Naive thymus-derived CD4-positive, alpha-beta T cell (primary cell): Measurements from ENCODE around the gene CBX7. TPM values are rescaled to one million over a fixed set of nuclear protein-coding genes. Genes with fewer than 3 reads are reported as not detected.
A peak's percentile ranks its signal among the peaks of the same experiment; 100 is the strongest.
"Not testable (repeated sequence)": the region's sequence is repeated elsewhere in the genome, so short reads cannot be mapped to it uniquely, and the experiment has no call there.

ENCODE experiments used
- ATAC-seq: fragments of 150-1000 bp; cut with Tn5 transposase; 2 replicates; pipeline ENCODE4 v1.10.0; 2021; ENCODE audit warnings: mild to moderate bottlenecking, moderate library complexity
- CTCF ChIA-PET: fragments of 350-600 bp; sonication (Branson Sonifier 250); formaldehyde crosslinking; loops from one replicate; lab custom pipeline; 2021; ENCODE audit warnings: antibody characterized with exemption; lab: Charles Lee
- POLR2A ChIA-PET: fragments of 350-600 bp; sonication (Branson Sonifier 250); formaldehyde crosslinking; loops from one replicate; lab custom pipeline; 2021; ENCODE audit warnings: antibody characterized with exemption, inconsistent platforms; lab: Charles Lee
- DNase-seq, 9 donors: peaks; one replicate each; pipeline versions ENCODE4 v3.0.0 to v3.0.0-alpha.2; 2020 to 2022; ENCODE audit warnings: mixed read lengths in 1 of 9
- H3K27ac ChIP-seq: one replicate; pipeline ENCODE4 v1.7.0; 2013; ENCODE audit warnings: mild to moderate bottlenecking, low read depth, low read length, moderate library complexity
- H3K27me3 ChIP-seq, 2 donors: one replicate each; pipeline ENCODE4 v1.7.0; 2013; ENCODE audit warnings: low read length in 2 of 2, mild to moderate bottlenecking in 2 of 2, moderate library complexity in 2 of 2; ENCODE audit not compliant: control insufficient read depth in 2 of 2, insufficient read depth in 2 of 2
- H3K36me3 ChIP-seq, 3 experiments: 1 replicate in 2 of 3; 2 replicates in 1 of 3; pipeline ENCODE4 v1.7.0; 2013; ENCODE audit warnings: low read length in 3 of 3, mild to moderate bottlenecking in 3 of 3, moderate library complexity in 1 of 3; ENCODE audit not compliant: insufficient read depth in 3 of 3, control insufficient read depth in 2 of 3
- H3K4me1 ChIP-seq, 2 donors: one replicate each; pipeline ENCODE4 v1.7.0; 2013; ENCODE audit warnings: low read length in 2 of 2, mild to moderate bottlenecking in 2 of 2, moderate library complexity in 1 of 2; ENCODE audit not compliant: control insufficient read depth in 2 of 2, insufficient read depth in 2 of 2
- H3K4me3 ChIP-seq: 2 replicates; pipeline ENCODE4 v1.7.0; 2013; ENCODE audit warnings: mild to moderate bottlenecking, low read length
- H3K9me3 ChIP-seq, 3 experiments: 1 replicate in 2 of 3; 2 replicates in 1 of 3; pipeline ENCODE4 v1.7.0; 2013; ENCODE audit warnings: low read length in 3 of 3; ENCODE audit not compliant: control insufficient read depth in 2 of 3
- H3K27ac Mint-ChIP-seq, 9 donors: one replicate each; pipeline ENCODE4 v1.8.0; 2020 to 2022; ENCODE audit warnings: mixed read lengths in 9 of 9, mild to moderate bottlenecking in 8 of 9, moderate library complexity in 5 of 9, inconsistent platforms in 2 of 9
- H3K27me3 Mint-ChIP-seq, 5 donors: one replicate each; pipeline ENCODE4 v1.8.0; 2021 to 2022; ENCODE audit warnings: mixed read lengths in 5 of 5, mild to moderate bottlenecking in 1 of 5
- H3K36me3 Mint-ChIP-seq, 5 donors: one replicate each; pipeline ENCODE4 v1.8.0; 2020 to 2022; ENCODE audit warnings: mixed read lengths in 5 of 5, mild to moderate bottlenecking in 3 of 5, inconsistent platforms in 1 of 5
- H3K4me1 Mint-ChIP-seq, 7 donors: one replicate each; pipeline ENCODE4 v1.8.0; 2020 to 2022; ENCODE audit warnings: mixed read lengths in 7 of 7, mild to moderate bottlenecking in 3 of 7, inconsistent platforms in 1 of 7
- H3K4me3 Mint-ChIP-seq, 10 donors: one replicate each; pipeline ENCODE4 v1.8.0; 2020 to 2022; ENCODE audit warnings: mild to moderate bottlenecking in 10 of 10, mixed read lengths in 10 of 10, moderate library complexity in 6 of 10, inconsistent platforms in 2 of 10
- H3K9me3 Mint-ChIP-seq, 11 donors: one replicate each; pipeline ENCODE4 v1.8.0; 2020 to 2022; ENCODE audit warnings: mixed read lengths in 11 of 11, mild to moderate bottlenecking in 4 of 11, inconsistent platforms in 1 of 11, moderate library complexity in 1 of 11
- intact Hi-C, 2 donors: fragments of 100-400 bp; cut with micrococcal nuclease; formaldehyde crosslinking; loops; one replicate each; pipeline ENCODE4 v1.15.1; 2023
- polyA plus RNA-seq, 2 donors: library from polyadenylated mRNA; unstranded; fragments of 300-500 nt; fragmentation: Illumina TruSeq; gene quantifications; one replicate each; pipeline ENCODE4 v1.2.3, GENCODE V29; 2021
- total RNA-seq, 6 experiments: library from RNA in 5 of 6; stranded (reverse) in 5 of 6; gene quantifications; 1 replicate in 5 of 6; 2 replicates in 1 of 6; pipeline ENCODE4 v1.2.3 and lab custom pipeline; 2021 to 2026

The CBX7 gene
- total and polyA plus RNA-seq, 7 experiments from 2014 or later, result 14.2 to 164 (median 74.9) TPM

DNA sequence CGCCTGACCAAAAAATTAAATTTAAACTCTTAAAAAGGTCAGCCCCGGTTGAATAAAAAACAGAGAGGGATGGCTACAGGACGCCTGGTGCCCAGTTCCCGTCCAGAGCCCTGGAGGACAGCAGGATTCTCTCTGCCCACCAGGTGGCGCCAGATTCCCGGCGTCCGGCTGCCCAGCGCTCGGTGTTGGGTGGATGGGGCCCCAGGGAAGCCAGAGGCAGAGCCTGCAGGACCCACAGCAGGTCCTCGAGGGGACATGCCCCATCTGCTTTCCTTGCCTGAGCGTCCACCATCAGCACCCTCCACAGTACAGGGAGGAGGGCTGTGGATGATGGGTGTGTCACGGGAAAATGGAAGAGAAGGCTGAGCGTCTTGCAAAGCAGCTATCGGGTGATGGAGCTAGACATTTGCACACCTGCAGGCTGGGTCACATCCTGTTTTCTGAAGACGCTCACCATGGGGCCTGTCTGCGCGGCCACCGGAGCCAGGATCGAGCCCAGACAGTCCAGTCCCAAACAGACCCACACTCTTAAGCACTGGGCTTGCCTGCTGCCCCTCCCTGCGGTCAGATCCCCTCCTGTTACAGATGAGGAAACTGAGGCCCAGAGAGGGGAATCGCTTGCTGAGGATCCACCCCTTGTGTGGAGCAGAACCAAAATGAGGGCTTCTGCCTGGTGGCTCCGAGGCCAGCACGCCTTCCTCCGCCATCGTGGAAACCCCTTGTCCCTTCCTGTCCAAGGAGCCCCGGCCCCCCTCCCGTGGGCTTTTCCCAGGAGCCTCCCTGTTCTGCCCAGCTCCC, 18.5 kb upstream of the CBX7 start:
- intact Hi-C loops, result loop anchor here (1.0 to 5.0 kb wide), 8 partner anchors 44 to 358 kb away; partner anchors contain the start of gene ATF4 (in 1 of the 2)

DNA sequence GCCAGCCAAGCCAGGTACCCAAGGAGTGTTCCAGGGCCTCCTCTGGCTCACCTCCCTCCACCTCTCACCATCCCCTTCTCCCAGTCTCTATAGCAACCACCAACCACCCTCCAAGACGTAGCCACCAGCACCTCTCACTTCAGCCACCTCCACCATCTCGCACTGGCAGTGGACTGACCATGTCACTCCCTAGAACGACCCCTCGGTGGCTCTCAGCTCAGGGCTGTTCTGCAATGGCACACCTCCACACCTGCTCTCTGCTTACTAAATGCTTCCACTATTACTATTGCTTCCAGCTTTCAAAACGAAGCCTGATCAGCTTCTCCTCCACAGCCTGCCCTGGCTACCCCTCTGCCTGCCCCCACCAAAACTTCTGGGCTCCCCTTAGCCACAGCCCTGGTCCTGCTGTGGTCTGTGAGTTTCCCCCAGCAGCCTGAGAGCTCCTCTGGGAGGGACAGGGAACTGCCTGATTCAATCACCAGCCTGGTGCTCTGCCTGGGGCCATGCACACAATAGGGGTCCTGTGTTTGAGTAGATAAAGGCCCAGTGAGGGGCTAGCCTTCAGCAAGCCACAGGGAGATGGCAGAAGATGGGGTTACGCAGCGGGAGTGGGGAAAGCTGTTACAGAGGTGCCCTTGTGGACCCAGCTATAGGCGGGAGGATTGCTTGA, 17.5 kb upstream of the CBX7 start:
- peak overlapping the region in 6 of 9 donors; percentile 43 to 95 (median 88) for H3K27ac Mint-ChIP-seq
- peaks cover 0 to 11% (median 0%) of the 10 kb centered on the region in 5 donors for H3K27me3 Mint-ChIP-seq
- ChIA-PET CTCF (interaction anchor here (0.7 to 12.0 kb wide), 16 partner anchors 12 to 359 kb away, joined by 3 to 262 read pairs (median 3); partner anchors contain the start of genes PDGFB and RPL3), POLR2A (interaction anchor here (0.8 to 11.2 kb wide), 11 partner anchors 9 to 362 kb away, joined by 3 to 240 read pairs (median 10); partner anchors contain the start of genes CBX7, PDGFB, RPL3 and RPS19BP1)
- Histone ChIP-seq H3K36me3 (no peaks in the 10 kb centered on the region), H3K4me1 (peaks cover 36 to 42% of the 10 kb centered on the region in 2 donors), H3K27ac (no peak overlapping the region), H3K9me3 (no peaks in the 10 kb centered on the region), H3K4me3 (no peak overlapping the region), H3K27me3 (no peaks in the 10 kb centered on the region)
- intact Hi-C loops, result loop anchor here (2.0 to 5.0 kb wide), 4 partner anchors 45 to 352 kb away; partner anchors contain the start of gene ATF4 (in 1 of the 2)
- H3K4me3 Mint-ChIP-seq, result peak overlapping the region in 1 of 10 donors; percentile 20
- no peaks in the 10 kb centered on the region for H3K36me3 Mint-ChIP-seq
- H3K9me3 Mint-ChIP-seq, result peaks cover 0 to 3% (median 0%) of the 10 kb centered on the region in 11 donors
- H3K4me1 Mint-ChIP-seq, result peaks cover 21 to 48% (median 41%) of the 10 kb centered on the region in 7 donors
- ATAC-seq (no peak), DNase-seq (no peak)

More for the DNA sequence above, 18.5 kb upstream of the CBX7 start:
- ATAC-seq, result peak; percentile 85
- peaks cover 39 to 50% of the 10 kb centered on the region in 2 donors for H3K4me1 ChIP-seq
- no peaks in the 10 kb centered on the region for H3K9me3 ChIP-seq
- peaks cover 21 to 54% (median 48%) of the 10 kb centered on the region in 7 donors for H3K4me1 Mint-ChIP-seq
- POLR2A ChIA-PET, result interaction anchor here (0.6 to 11.2 kb wide), 16 partner anchors 10 to 418 kb away, joined by 3 to 240 read pairs (median 6); partner anchors contain the start of genes CBX7, PDGFB, RPL3 and RPS19BP1
- CTCF ChIA-PET, result interaction anchor here (0.6 to 12.0 kb wide), 32 partner anchors 9 to 401 kb away, joined by 3 to 262 read pairs (median 4); partner anchors contain the start of genes ATF4, PDGFB and RPL3
- no peaks in the 10 kb centered on the region for H3K27me3 ChIP-seq
- peaks cover 0 to 11% (median 0%) of the 10 kb centered on the region in 5 donors for H3K27me3 Mint-ChIP-seq
- H3K9me3 Mint-ChIP-seq, result peaks cover 0 to 3% (median 0%) of the 10 kb centered on the region in 11 donors
- H3K27ac Mint-ChIP-seq, result peak overlapping the region; percentile 82 to 98 (median 93)
- H3K36me3 Mint-ChIP-seq, result no peaks in the 10 kb centered on the region
- no peaks in the 10 kb centered on the region for H3K36me3 ChIP-seq
- peak; percentile 64 to 94 (median 85) for DNase-seq
- H3K4me3 Mint-ChIP-seq, result peak overlapping the region; percentile 58 to 84 (median 76)
- peak overlapping the region; percentile 9 for H3K27ac ChIP-seq
- peak overlapping the region; percentile 36 for H3K4me3 ChIP-seq

DNA sequence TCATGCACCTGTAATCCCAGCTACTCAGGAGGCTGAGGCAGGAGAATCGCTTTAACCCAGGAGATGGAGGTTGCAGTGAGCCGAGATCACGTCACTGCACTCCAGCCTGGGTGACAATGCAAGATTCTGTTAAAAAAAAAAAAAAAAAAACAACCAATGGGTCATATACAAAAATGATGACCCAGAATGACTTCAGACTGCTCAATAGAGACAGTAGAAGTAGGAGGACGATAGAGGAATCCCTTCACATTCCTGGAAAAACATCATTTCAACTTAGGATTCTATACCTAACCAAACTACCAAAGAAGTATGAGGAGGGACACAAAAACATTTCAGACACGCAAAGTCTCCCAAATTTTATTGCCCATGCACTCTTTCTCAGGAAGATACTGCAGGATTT, 14.1 kb upstream of the CBX7 start:
- Histone ChIP-seq H3K27me3 (no peaks in the 10 kb centered on the region), H3K27ac (no peak overlapping the region), H3K9me3 (no peaks in the 10 kb centered on the region), H3K4me3 (no peak overlapping the region), H3K4me1 (peaks cover 7 to 8% of the 10 kb centered on the region in 2 donors), H3K36me3 (no peaks in the 10 kb centered on the region)
- ATAC-seq (no peak), DNase-seq (no peak)
- Mint-ChIP-seq H3K4me1 (peaks cover 0 to 24% (median 10%) of the 10 kb centered on the region in 7 donors), H3K9me3 (peaks cover 0 to 2% (median 0%) of the 10 kb centered on the region in 11 donors), H3K27ac (peak overlapping the region in 2 of 9 donors; percentile 20 to 69), H3K27me3 (peaks cover 0 to 13% (median 0%) of the 10 kb centered on the region in 5 donors), H3K4me3 (no peak overlapping the region), H3K36me3 (no peaks in the 10 kb centered on the region)
- ChIA-PET CTCF (interaction anchor here (12.0 kb wide), 1 partner anchor 148 kb away, joined by 262 read pairs; the partner anchor contains the start of gene RPL3), POLR2A (interaction anchor here (11.2 kb wide), 1 partner anchor 151 kb away, joined by 240 read pairs; the partner anchor contains the start of gene RPL3)
- intact Hi-C loops, result no loop called here

DNA sequence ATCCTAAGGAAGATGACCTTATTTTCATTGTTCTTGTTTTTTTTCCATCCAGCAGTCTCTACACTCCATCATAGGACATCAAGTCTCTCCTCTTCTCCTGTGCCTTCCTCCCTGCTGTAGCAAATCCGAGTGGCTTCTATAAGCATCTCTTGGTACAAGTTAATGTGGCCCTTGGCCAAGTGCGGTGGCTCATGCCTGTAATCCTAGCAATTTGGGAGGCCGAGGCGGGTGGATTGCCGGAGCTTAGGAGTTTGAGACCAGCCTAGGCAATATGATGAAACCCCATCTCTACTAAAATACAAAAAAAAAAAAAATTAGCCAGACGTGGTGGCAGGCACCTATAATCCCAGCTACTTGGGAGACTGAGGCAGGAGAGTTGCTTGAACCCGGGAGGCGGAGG, 3.6 kb upstream of the CBX7 start:
- not testable (repeated sequence) for ATAC-seq, H3K27ac Mint-ChIP-seq, H3K4me3 ChIP-seq, H3K9me3 Mint-ChIP-seq, H3K36me3 Mint-ChIP-seq, DNase-seq, H3K4me3 Mint-ChIP-seq, H3K27me3 ChIP-seq, H3K36me3 ChIP-seq, H3K9me3 ChIP-seq, H3K27ac ChIP-seq
- intact Hi-C loops, result loop anchor here in 1 of 2 donors (10.0 kb wide), 1 partner anchor 451 kb away; the partner anchor contains the start of genes GTPBP1 and JOSD1
- H3K4me1 ChIP-seq, result peaks cover 8 to 18% of the 10 kb centered on the region in 2 donors
- H3K27me3 Mint-ChIP-seq, result peaks cover 0 to 54% (median 0%) of the 10 kb centered on the region in 5 donors
- CTCF ChIA-PET, result interaction anchor here (0.6 to 2.9 kb wide), 3 partner anchors 15 to 166 kb away, joined by 3 to 12 read pairs (median 4); no protein-coding TSS in a partner anchor
- POLR2A ChIA-PET, result interaction anchor here (0.7 to 1.1 kb wide), 2 partner anchors 9 to 168 kb away, joined by 4 read pairs; no protein-coding TSS in a partner anchor
- peaks cover 7 to 11% (median 10%) of the 10 kb centered on the region in 7 donors for H3K4me1 Mint-ChIP-seq

DNA sequence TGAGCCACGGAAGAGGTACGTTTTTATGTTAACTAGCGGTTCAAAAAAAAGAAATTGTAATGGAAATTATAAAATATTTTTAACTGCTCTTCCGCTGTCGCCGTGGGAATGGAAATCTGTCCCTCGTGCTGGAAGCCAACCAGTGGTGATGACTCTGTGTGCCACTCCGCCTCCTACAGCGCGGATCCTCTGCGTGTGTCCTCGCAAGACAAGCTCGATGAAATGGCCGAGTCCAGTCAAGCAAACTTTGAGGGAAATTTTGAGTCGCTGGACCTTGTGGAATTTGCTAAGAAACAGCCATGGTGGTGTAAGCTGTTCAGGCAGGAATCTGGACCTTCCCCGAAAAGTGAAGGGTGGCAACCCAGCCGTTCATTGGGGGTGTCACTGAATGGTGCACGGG, 2.9 kb upstream of the CBX7 start:
- Mint-ChIP-seq H3K4me1 (peaks cover 7 to 18% (median 16%) of the 10 kb centered on the region in 7 donors), H3K4me3 (no peak overlapping the region), H3K9me3 (peaks cover 0 to 5% (median 0%) of the 10 kb centered on the region in 11 donors), H3K36me3 (peaks cover 0 to 6% (median 0%) of the 10 kb centered on the region in 5 donors), H3K27me3 (peaks cover 0 to 54% (median 0%) of the 10 kb centered on the region in 5 donors), H3K27ac (no peak overlapping the region)
- Histone ChIP-seq H3K27ac (no peak overlapping the region), H3K27me3 (no peaks in the 10 kb centered on the region), H3K9me3 (no peaks in the 10 kb centered on the region), H3K4me1 (peaks cover 11 to 23% of the 10 kb centered on the region in 2 donors), H3K4me3 (no peak overlapping the region), H3K36me3 (peaks cover 0 to 3% (median 0%) of the 10 kb centered on the region in 3 experiments)
- DNase-seq, result no peak
- CTCF ChIA-PET, result interaction anchor here (0.7 to 2.9 kb wide), 5 partner anchors 13 to 285 kb away, joined by 4 to 12 read pairs (median 5); partner anchors contain the start of gene RPL3
- no peak for ATAC-seq
- POLR2A ChIA-PET, result interaction anchor here (0.7 to 1.9 kb wide), 2 partner anchors 8 to 14 kb away, joined by 3 to 6 read pairs; no protein-coding TSS in a partner anchor
- intact Hi-C loops, result loop anchor here in 1 of 2 donors (10.0 kb wide), 1 partner anchor 451 kb away; the partner anchor contains the start of genes GTPBP1 and JOSD1
